T-cell (primary cell): Measurements from ENCODE around the gene EIF3L. TPM values are rescaled to one million over a fixed set of nuclear protein-coding genes. Genes with fewer than 3 reads are reported as not detected.

Experiments
- ATAC-seq, 4 experiments: fragments of 200-7000 bp in 3 of 4; fragments of 150-1000 bp in 1 of 4; cut with Tn5 transposase; replicated peaks in 1 of 4; 1 replicate in 3 of 4; 2 replicates in 1 of 4; pipeline ENCODE4 v1.10.0; 2021; ENCODE audit warnings: moderate library complexity in 3 of 4, mild to moderate bottlenecking in 2 of 4, moderate number of reproducible peaks in 1 of 4
- CTCF ChIA-PET, 2 donors: fragments of 300-600 bp; sonication (Branson Sonifier 250); formaldehyde crosslinking; loops; one replicate each; lab custom pipeline; 2022; ENCODE audit warnings: antibody characterized with exemption in 2 of 2; lab: Charles Lee
- POLR2A ChIA-PET, 2 donors: fragments of 300-600 bp; sonication (Branson Sonifier 250); formaldehyde crosslinking; loops; one replicate each; lab custom pipeline; 2022; ENCODE audit warnings: antibody characterized with exemption in 2 of 2; lab: Charles Lee
- DNase-seq, 35 experiments: peaks; one replicate each; pipeline versions ENCODE4 v3.0.0 to v3.0.0-alpha.2; 2013 to 2023
- H3K27ac ChIP-seq: one replicate; pipeline ENCODE4 v1.5.1; 2013; ENCODE audit warnings: low read length
- H3K27me3 ChIP-seq, 2 experiments: replicated peaks in 1 of 2; 1 replicate in 1 of 2; 2 replicates in 1 of 2; pipeline versions ENCODE4 v1.6.1 to v1.7.0; 2013; ENCODE audit warnings: low read length in 1 of 2, mixed read lengths in 1 of 2; ENCODE audit not compliant: control insufficient read depth in 2 of 2, insufficient read depth in 2 of 2; ENCODE audit errors: extremely low read depth in 1 of 2
- H3K36me3 ChIP-seq, 2 donors: 1 replicate in 1 of 2; 2 replicates in 1 of 2; pipeline versions ENCODE4 v1.6.1 to v1.7.0; 2013; ENCODE audit warnings: low read length in 1 of 2; ENCODE audit not compliant: control insufficient read depth in 2 of 2, insufficient read depth in 1 of 2; ENCODE audit errors: extremely low read depth in 1 of 2
- H3K4me1 ChIP-seq, 2 experiments: 1 replicate in 1 of 2; 2 replicates in 1 of 2; pipeline versions ENCODE4 v1.6.1 to v1.7.0; 2013; ENCODE audit warnings: low read length in 2 of 2, mixed read lengths in 1 of 2; ENCODE audit not compliant: insufficient read depth in 2 of 2, control insufficient read depth in 1 of 2; ENCODE audit errors: extremely low read depth in 1 of 2
- H3K4me3 ChIP-seq, 2 donors: 1 replicate in 1 of 2; 2 replicates in 1 of 2; pipeline versions ENCODE4 v1.5.1 to v1.7.0; 2013; ENCODE audit warnings: mild to moderate bottlenecking in 2 of 2, low read length in 1 of 2, moderate library complexity in 1 of 2; ENCODE audit not compliant: control insufficient read depth in 1 of 2; ENCODE audit errors: extremely low read depth in 1 of 2
- H3K9me3 ChIP-seq: 2 replicates; pipeline ENCODE4 v1.7.0; 2013
- H3K27ac Mint-ChIP-seq, 2 donors: one replicate each; pipeline ENCODE4 v1.8.0; 2020 to 2021; ENCODE audit warnings: mild to moderate bottlenecking in 2 of 2, mixed read lengths in 2 of 2
- H3K27me3 Mint-ChIP-seq, 2 donors: one replicate each; pipeline ENCODE4 v1.8.0; 2021 to 2022; ENCODE audit warnings: mixed read lengths in 2 of 2
- H3K36me3 Mint-ChIP-seq: one replicate; pipeline ENCODE4 v1.8.0; 2021; ENCODE audit warnings: mixed read lengths
- H3K4me1 Mint-ChIP-seq, 3 donors: one replicate each; pipeline ENCODE4 v1.8.0; 2020 to 2022; ENCODE audit warnings: mixed read lengths in 3 of 3, mild to moderate bottlenecking in 1 of 3
- H3K4me3 Mint-ChIP-seq, 3 donors: one replicate each; pipeline ENCODE4 v1.8.0; 2020 to 2022; ENCODE audit warnings: mild to moderate bottlenecking in 3 of 3, mixed read lengths in 3 of 3, moderate library complexity in 3 of 3
- H3K9me3 Mint-ChIP-seq, 3 donors: one replicate each; pipeline ENCODE4 v1.8.0; 2020 to 2022; ENCODE audit warnings: mixed read lengths in 3 of 3
- WGBS: methylation state at CpG from one replicate; pipeline ENCODE4 v1.1.5; 2013; ENCODE audit warnings: missing lambda C conversion rate; ENCODE audit not compliant: insufficient coverage; 5-methylcytosine and 5-hydroxymethylcytosine counted together
- total RNA-seq, 35 experiments: library from RNA in 6 of 35; stranded (reverse) in 6 of 35; fragments of 120-200 nt in 1 of 35; gene quantifications; one replicate each; pipeline versions ENCODE4 v1.2.1 to v1.2.4 and lab custom pipeline; 2013 to 2026

Gene EIF3L
- total RNA-seq, 5 donors from 2014 or later (not counting 1 experiment from before 2014, with no cell fraction given): 428 to 516 (median 483) TPM

GRCh38 chr22:37855462-37855861, 6.2 kb downstream of the EIF3L start:
- DNase-seq (no peak), ATAC-seq (no peak)
- ChIA-PET POLR2A (no interaction called here), CTCF (no interaction called here)
- no peak overlapping the region for H3K27ac ChIP-seq
- Mint-ChIP-seq H3K27me3 (no peaks in the 10 kb centered on the region), H3K9me3 (no peaks in the 10 kb centered on the region), H3K4me3 (no peak overlapping the region), H3K27ac (no peak overlapping the region), H3K4me1 (peaks cover 38 to 43% (median 38%) of the 10 kb centered on the region in 3 donors), H3K36me3 (peaks cover 53% of the 10 kb centered on the region)
- WGBS: 100% methylated on average over 1 of the region's 2 CpGs
- H3K36me3 ChIP-seq: peaks cover 5 to 75% of the 10 kb centered on the region in 2 donors
- no peaks in the 10 kb centered on the region for H3K27me3 ChIP-seq
- no peaks in the 10 kb centered on the region for H3K9me3 ChIP-seq
- no peak overlapping the region for H3K4me3 ChIP-seq
- H3K4me1 ChIP-seq: peaks cover 3 to 16% of the 10 kb centered on the region in 2 experiments

GRCh38 chr22:37860796-37861421, 11.7 kb downstream of the EIF3L start:
- Mint-ChIP-seq H3K27me3 (no peaks in the 10 kb centered on the region), H3K9me3 (no peaks in the 10 kb centered on the region), H3K4me3 (no peak overlapping the region), H3K4me1 (peaks cover 3 to 14% (median 9%) of the 10 kb centered on the region in 3 donors), H3K27ac (no peak overlapping the region), H3K36me3 (peaks cover 51% of the 10 kb centered on the region)
- WGBS: 93% methylated on average over 3 of the region's 7 CpGs
- DNase-seq: no peak
- CTCF ChIA-PET: interaction anchor here (0.6 to 3.7 kb wide), 3 partner anchors 31 to 252 kb away, joined by 4 to 41 read pairs (median 5); no protein-coding TSS in a partner anchor
- POLR2A ChIA-PET: interaction anchor here in 1 of 2 donors (0.6 kb wide), 1 partner anchor 17 kb away, joined by 3 read pairs; the partner anchor contains the start of gene ANKRD54
- Histone ChIP-seq H3K27ac (no peak overlapping the region), H3K4me3 (no peak overlapping the region), H3K27me3 (no peaks in the 10 kb centered on the region), H3K4me1 (no peaks in the 10 kb centered on the region), H3K9me3 (no peaks in the 10 kb centered on the region), H3K36me3 (peaks cover 25 to 82% of the 10 kb centered on the region in 2 donors)
- ATAC-seq: no peak

GRCh38 chr22:37862570-37863325, 13.5 kb downstream of the EIF3L start:
- Histone ChIP-seq H3K27ac (no peak overlapping the region), H3K4me1 (no peaks in the 10 kb centered on the region), H3K27me3 (no peaks in the 10 kb centered on the region), H3K9me3 (no peaks in the 10 kb centered on the region), H3K36me3 (peaks cover 25 to 83% of the 10 kb centered on the region in 2 donors), H3K4me3 (no peak overlapping the region)
- Mint-ChIP-seq H3K27me3 (no peaks in the 10 kb centered on the region), H3K4me3 (no peak overlapping the region), H3K36me3 (peaks cover 51% of the 10 kb centered on the region), H3K9me3 (no peaks in the 10 kb centered on the region), H3K27ac (no peak overlapping the region), H3K4me1 (peaks cover 3 to 14% (median 9%) of the 10 kb centered on the region in 3 donors)
- DNase-seq (no peak), ATAC-seq (no peak)
- ChIA-PET CTCF (interaction anchor here (0.5 to 3.7 kb wide), 18 partner anchors 19 to 270 kb away, joined by 3 to 41 read pairs (median 4); partner anchors contain the start of genes ANKRD54 (in 2 of the 2), C22orf23 (in 1 of the 2), POLR2F (in 1 of the 2) and TRIOBP (in 1 of the 2)), POLR2A (interaction anchor here in 1 of 2 donors (0.6 kb wide), 1 partner anchor 240 kb away, joined by 3 read pairs; no protein-coding TSS in a partner anchor)
- WGBS: 100% methylated on average over 1 of the region's 7 CpGs

DNA sequence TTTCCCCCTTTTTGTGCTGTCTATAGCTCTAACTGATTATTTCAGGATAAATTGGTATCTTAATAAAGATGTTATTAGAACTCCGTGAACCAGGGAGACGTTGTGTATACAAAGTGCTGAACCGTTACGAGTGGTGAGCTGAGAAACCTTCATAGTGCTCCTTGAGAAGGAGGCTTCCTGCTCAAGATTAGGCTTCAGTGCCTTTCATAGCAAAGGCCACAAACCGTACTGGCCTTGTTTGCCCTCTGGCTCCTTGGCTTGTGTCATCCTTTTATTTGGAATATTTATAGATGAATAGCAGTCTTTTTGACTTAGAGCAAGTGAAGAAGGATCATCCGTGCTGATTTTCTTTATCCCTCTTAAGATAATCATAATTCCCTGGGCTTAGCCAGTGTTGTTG, 16.3 kb downstream of the EIF3L start:
- Mint-ChIP-seq H3K9me3 (no peaks in the 10 kb centered on the region), H3K4me3 (no peak overlapping the region), H3K27ac (no peak overlapping the region), H3K36me3 (peaks cover 49% of the 10 kb centered on the region), H3K27me3 (no peaks in the 10 kb centered on the region), H3K4me1 (peaks cover 3 to 14% (median 8%) of the 10 kb centered on the region in 3 donors)
- peaks cover 24 to 82% of the 10 kb centered on the region in 2 donors for H3K36me3 ChIP-seq
- no peaks in the 10 kb centered on the region for H3K4me1 ChIP-seq
- no peaks in the 10 kb centered on the region for H3K9me3 ChIP-seq
- ChIA-PET POLR2A (interaction anchor here in 1 of 2 donors (0.6 kb wide), 1 partner anchor 1428 kb away, joined by 8 read pairs; no protein-coding TSS in a partner anchor), CTCF (no interaction called here)
- ATAC-seq (no peak), DNase-seq (no peak)
- 100% methylated on average over 3 of the region's 6 CpGs for WGBS
- H3K27ac ChIP-seq: no peak overlapping the region
- H3K4me3 ChIP-seq: no peak overlapping the region
- H3K27me3 ChIP-seq: no peaks in the 10 kb centered on the region

- no peak for DNase-seq
- WGBS: 100% methylated on average over 1 of the region's 7 CpGs
- ChIA-PET POLR2A (no interaction called here), CTCF (no interaction called here)
- Mint-ChIP-seq H3K9me3 (no peaks in the 10 kb centered on the region), H3K4me3 (no peak overlapping the region), H3K27me3 (no peaks in the 10 kb centered on the region), H3K27ac (no peak overlapping the region), H3K36me3 (peaks cover 38% of the 10 kb centered on the region), H3K4me1 (peaks cover 0 to 2% (median 0%) of the 10 kb centered on the region in 3 donors)
- no peak overlapping the region for H3K27ac ChIP-seq
- H3K27me3 ChIP-seq: no peaks in the 10 kb centered on the region
- no peak overlapping the region for H3K4me3 ChIP-seq
- no peak for ATAC-seq
- H3K4me1 ChIP-seq: no peaks in the 10 kb centered on the region
- no peaks in the 10 kb centered on the region for H3K9me3 ChIP-seq
- peaks cover 5 to 79% of the 10 kb centered on the region in 2 donors for H3K36me3 ChIP-seq
These were observed 21.1 kb downstream of the EIF3L start for GRCh38 chr22:37870273-37870672.

DNA sequence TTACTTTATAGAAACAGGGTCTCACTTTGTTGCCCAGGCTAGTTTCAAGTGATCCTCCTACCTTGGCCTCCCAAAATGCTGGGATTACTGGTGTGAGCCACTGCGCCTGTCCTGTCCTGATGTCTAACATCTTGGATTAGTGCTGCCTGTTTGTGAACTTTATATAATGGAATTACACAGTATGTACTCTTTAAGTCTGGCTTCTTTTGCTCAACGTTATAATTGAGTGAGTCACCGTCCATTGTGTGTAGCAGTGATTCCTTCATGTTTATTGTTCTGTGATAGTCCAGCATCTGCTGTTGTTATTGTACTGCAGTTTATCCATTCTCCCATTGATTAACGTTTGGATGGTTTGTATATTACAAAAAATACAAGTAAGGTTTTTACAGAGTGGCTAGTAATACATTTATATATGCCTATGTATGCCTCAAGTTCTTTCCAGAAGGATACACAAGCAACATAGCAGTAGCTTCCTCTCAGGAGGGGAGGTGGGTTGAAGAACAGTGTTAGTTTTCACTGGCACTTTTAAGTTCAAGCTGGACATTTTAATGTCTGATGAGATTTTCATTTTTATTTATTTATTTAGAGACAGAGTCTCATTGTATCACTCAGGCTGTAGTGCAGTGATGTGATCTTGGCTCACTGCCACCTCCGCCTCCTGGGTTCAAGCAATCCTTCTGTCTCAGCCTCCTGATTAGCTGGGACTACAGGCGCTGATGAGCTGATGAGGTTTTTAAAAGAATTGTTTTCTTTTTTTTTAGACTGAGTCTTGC, 31.6 kb downstream of the EIF3L start:
- H3K27me3 Mint-ChIP-seq: no peaks in the 10 kb centered on the region
- H3K4me3 Mint-ChIP-seq: no peak overlapping the region
- ChIA-PET CTCF (no interaction called here), POLR2A (no interaction called here)
- peaks cover 9 to 11% (median 9%) of the 10 kb centered on the region in 3 donors for H3K4me1 Mint-ChIP-seq
- Histone ChIP-seq H3K9me3 (no peaks in the 10 kb centered on the region), H3K4me1 (no peaks in the 10 kb centered on the region), H3K27me3 (no peaks in the 10 kb centered on the region), H3K36me3 (peaks cover 7 to 63% of the 10 kb centered on the region in 2 donors), H3K4me3 (no peak overlapping the region), H3K27ac (no peak overlapping the region)
- H3K36me3 Mint-ChIP-seq: peaks cover 35% of the 10 kb centered on the region
- DNase-seq: no peak
- no peaks in the 10 kb centered on the region for H3K9me3 Mint-ChIP-seq
- H3K27ac Mint-ChIP-seq: no peak overlapping the region
- WGBS: 95% methylated on average over 3 of the region's 6 CpGs
- no peak for ATAC-seq
